Right ventricle myocardium inferior (tissue), 1 donor: ENCODE measurements around the gene RMND5A. TPM values are rescaled to one million over a fixed set of nuclear protein-coding genes. Genes with fewer than 3 reads are reported as not detected.

Source experiments
- ATAC-seq: fragments of 200-7000 bp; cut with Tn5 transposase; one replicate; pipeline ENCODE4 v1.9.1; 2020; ENCODE audit warnings: mild to moderate bottlenecking, moderate library complexity
- DNase-seq: peaks from one replicate; pipeline ENCODE4 v3.0.0; 2021; ENCODE audit errors: missing footprints
- intact Hi-C: fragments of 100-400 bp; cut with DNase I; formaldehyde crosslinking; loops from one replicate; pipeline ENCODE4 v1.11.0; 2022
- total RNA-seq: library from RNA; stranded (reverse); fragmentation: NEBNext Ultra II Directional; extraction: Animal tissue kit (Norgen Biotek cat#: 25700); gene quantifications from one replicate; pipeline ENCODE4 v1.2.1, GENCODE V29; 2021
- donor health status: DM: no; HTN: yes; CAD: no; lungs with severe emphysema.

The RMND5A gene
- total RNA-seq, 1 donor from 2014 or later: 91.6 TPM

GRCh38 chr2:86809481-86810121 is 89.5 kb downstream of the RMND5A start:
- intact Hi-C loops: loop anchor here (10.0 kb wide), 1 partner anchor 405 kb away; no protein-coding TSS in a partner anchor
- DNase-seq (no peak), ATAC-seq (no peak)

- intact Hi-C loops: no loop called here
- no peak for ATAC-seq
- DNase-seq: no peak
Measured at GRCh38 chr2:86815611-86816010, 95.5 kb downstream of the RMND5A start.

- intact Hi-C loops: no loop called here
- no peak for ATAC-seq
- DNase-seq: no peak
Measured at GRCh38 chr2:86818114-86818801, 98.2 kb downstream of the RMND5A start.

- no peak for ATAC-seq
- DNase-seq: no peak
- intact Hi-C loops: no loop called here
Measured at GRCh38 chr2:86818957-86819356, 98.9 kb downstream of the RMND5A start.

- DNase-seq (no peak), ATAC-seq (no peak)
Measured at GRCh38 chr2:86821306-86821705, 101.2 kb downstream of the RMND5A start.

GRCh38 chr2:86821842-86822241 is 101.8 kb downstream of the RMND5A start:
- no peak for DNase-seq
- ATAC-seq: no peak
- intact Hi-C loops: no loop called here

More at GRCh38 chr2:86821306-86821705, 101.2 kb downstream of the RMND5A start:
- intact Hi-C loops: no loop called here

- intact Hi-C loops: no loop called here
- ATAC-seq: no peak
- DNase-seq: no peak
Measured at GRCh38 chr2:86822668-86823345, 102.7 kb downstream of the RMND5A start.

GRCh38 chr2:86825036-86825692 is 105.1 kb downstream of the RMND5A start:
- intact Hi-C loops: no loop called here
- DNase-seq (no peak), ATAC-seq (no peak)

GRCh38 chr2:86825693-86826381 is 105.7 kb downstream of the RMND5A start:
- intact Hi-C loops: no loop called here
- ATAC-seq (no peak), DNase-seq (no peak)

- intact Hi-C loops: no loop called here
- ATAC-seq: no peak
- no peak for DNase-seq
Measured at GRCh38 chr2:86826951-86827350, 106.9 kb downstream of the RMND5A start.

Other genes with a start within 250 kb of the RMND5A start
- gene CHMP3, start 156.8 kb upstream of the RMND5A start, total RNA-seq: 171 TPM
- gene RNF103, start 96.4 kb upstream of the RMND5A start, total RNA-seq: 49.6 TPM
- gene CD8A, start 70.6 kb downstream of the RMND5A start, total RNA-seq: 1.2 TPM
- gene CD8B, start 141.6 kb downstream of the RMND5A start, total RNA-seq: 0.30 TPM
- 0.57 TPM for gene RGPD1, start 221.8 kb downstream of the RMND5A start, total RNA-seq